22Rv1 (cell line): ENCODE results near the gene FAM83F.

Experiments
- H3K27ac ChIP-seq: fragments of 450-650 bp; 2 replicates; pipeline ENCODE4 v1.5.1; 2017
- CTCF ChIP-seq: fragments of 450-650 bp; IDR thresholded peaks from 2 replicates; pipeline ENCODE4 v1.5.1; 2017; ENCODE audit warnings: mild to moderate bottlenecking
- ZFX ChIP-seq: fragments of 450-650 bp; IDR thresholded peaks from 2 replicates; pipeline ENCODE4 v1.6.1; 2017; ENCODE audit warnings: antibody characterized with exemption, borderline replicate concordance

FAM83F gene

DNA sequence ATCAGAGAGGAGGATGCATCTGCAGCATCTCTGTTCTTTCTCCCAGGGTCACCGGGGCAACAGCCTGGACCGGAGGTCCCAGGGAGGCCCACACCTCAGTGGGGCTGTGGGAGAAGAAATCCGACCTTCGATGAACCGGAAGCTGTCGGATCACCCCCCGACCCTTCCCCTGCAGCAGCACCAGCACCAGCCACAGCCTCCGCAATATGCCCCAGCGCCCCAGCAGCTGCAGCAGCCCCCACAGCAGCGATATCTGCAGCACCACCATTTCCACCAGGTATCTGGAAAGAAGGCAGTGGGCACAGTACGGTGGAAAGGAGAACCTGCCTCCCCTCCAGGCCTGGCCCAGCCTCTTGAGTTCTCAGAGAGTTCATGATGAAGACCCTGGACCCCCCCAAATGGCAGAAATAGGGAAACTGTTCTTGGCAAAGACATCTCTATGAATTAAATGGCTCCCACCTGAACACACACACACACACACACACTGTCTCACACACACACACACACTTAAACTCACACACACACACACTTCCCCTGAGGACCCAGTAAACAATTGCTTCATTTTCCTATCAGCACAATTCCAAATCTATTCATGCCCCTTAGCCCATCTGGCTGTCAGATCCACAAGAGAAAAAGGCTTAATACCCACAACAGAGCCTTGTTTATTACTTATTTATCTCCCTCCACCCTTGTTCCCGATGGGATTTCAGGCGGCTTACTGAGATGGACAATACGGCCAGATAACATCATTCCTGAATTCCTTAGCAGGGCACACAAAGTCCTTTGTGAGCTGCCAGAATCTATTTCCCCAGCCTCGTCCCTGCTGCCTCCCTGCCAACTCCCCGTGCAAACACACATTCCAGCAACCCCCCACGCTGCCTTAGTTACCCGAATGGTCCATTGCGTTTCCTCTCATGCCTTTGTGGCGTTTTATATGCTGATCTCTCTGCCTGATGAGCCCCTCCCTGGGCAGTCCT lies 26.5 kb upstream of the FAM83F start:
- no peak overlapping the region for H3K27ac ChIP-seq
- TF ChIP-seq ZFX (no peak), CTCF (no peak)

- H3K27ac ChIP-seq = no peak overlapping the region
- TF ChIP-seq ZFX = no peak
- TF ChIP-seq CTCF = no peak
These were observed 24.0 kb upstream of the FAM83F start for GRCh38 chr22:39970742-39971141.

DNA sequence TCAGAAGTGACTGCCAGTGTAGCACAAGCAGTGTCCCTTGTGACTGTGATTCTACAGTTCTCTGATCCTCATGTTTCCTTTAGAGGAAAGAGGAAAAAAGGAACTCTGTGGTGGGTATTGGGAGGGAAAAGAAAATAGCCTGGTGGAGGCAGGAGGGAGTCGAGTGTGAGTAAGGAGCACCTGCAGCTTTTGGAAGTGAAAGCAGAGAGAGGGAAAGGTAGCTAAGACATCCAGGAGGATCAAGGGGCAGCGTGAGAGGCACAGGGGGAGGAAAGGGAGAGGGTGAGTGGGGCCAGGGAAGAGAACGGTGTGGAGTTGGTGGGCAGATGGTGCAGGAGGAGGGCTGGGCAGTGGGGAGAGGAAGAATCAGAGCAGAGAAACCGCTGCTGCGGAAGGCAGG lies 22.1 kb upstream of the FAM83F start:
- no peak overlapping the region for H3K27ac ChIP-seq
- TF ChIP-seq CTCF = no peak

DNA sequence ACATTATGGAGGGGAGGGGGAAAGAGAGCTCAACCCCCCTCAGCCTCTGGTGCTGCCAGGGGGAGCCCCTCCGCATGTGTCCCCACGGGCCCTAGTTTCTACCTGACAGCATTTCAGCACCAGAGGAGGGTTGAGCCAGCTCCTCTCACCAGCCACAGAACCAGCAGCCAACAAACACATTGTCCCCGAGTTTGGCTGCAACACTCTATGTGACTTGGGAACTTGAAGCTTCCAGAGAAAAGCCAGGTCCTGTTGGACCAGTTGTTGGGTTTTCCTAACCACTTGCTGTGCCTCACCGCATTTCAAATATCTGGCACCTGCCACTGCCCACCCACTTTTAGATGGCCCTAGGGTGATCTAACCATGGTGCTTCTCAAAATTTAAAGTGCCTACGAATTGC lies 21.1 kb upstream of the FAM83F start:
- TF ChIP-seq CTCF (no peak), ZFX (no peak)
- H3K27ac ChIP-seq = no peak overlapping the region

GRCh38 chr22:39974065-39974464 lies 20.7 kb upstream of the FAM83F start:
- H3K27ac ChIP-seq = no peak overlapping the region
- TF ChIP-seq CTCF (no peak), ZFX (no peak)

- TF ChIP-seq ZFX (no peak), CTCF (no peak)
- H3K27ac ChIP-seq = no peak overlapping the region
These were observed 15.7 kb upstream of the FAM83F start for GRCh38 chr22:39979048-39979447.

DNA sequence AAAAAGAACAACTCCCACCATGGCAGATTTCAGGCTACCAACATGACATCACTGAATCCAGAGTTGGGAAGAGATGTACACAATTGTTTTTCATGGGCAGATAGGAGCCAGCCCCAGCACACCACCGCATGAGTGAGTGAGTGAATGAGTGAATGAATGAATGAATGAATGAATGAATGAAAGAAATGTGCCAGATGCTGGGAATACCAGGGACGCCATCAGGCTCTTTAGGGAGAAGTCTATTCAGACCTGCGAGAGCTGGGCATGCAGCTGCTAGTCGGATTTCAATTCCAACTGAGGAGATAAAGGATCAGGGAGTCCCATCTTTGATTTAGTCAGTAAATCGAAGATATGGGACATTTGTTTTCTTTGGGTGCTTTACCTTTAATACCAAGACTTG lies 15.3 kb upstream of the FAM83F start:
- H3K27ac ChIP-seq = no peak overlapping the region
- TF ChIP-seq ZFX = no peak
- TF ChIP-seq CTCF = no peak
